K562 (cell line): ENCODE measurements around the gene COL8A2. TPM values are rescaled to one million over a fixed set of nuclear protein-coding genes. Genes with fewer than 3 reads are reported as not detected.

Source experiments
- AFF1 ChIP-seq, 2 experiments: fragments of 450-650 bp; IDR thresholded peaks; 2 replicates each; pipeline ENCODE4 v1.6.1; 2018; ENCODE audit warnings: mild to moderate bottlenecking in 2 of 2, low read depth in 1 of 2; ENCODE audit not compliant: partially characterized antibody in 2 of 2
- ATF3 ChIP-seq, 2 experiments: fragments of 450-650 bp in 1 of 2; sonication (generic) in 1 of 2; formaldehyde crosslinking in 1 of 2; IDR thresholded peaks in 1 of 2; conservative IDR thresholded peaks in 1 of 2; 2 replicates each; pipeline versions ENCODE4 v1.6.1 to v1.8.1; 2016 to 2023; ENCODE audit warnings: mild to moderate bottlenecking in 2 of 2, moderate library complexity in 2 of 2, inconsistent platforms in 1 of 2, missing genetic modification reagents in 1 of 2
- BRCA1 ChIP-seq, 2 experiments: fragments of 450-650 bp in 1 of 2; sonication (generic) in 1 of 2; formaldehyde crosslinking in 1 of 2; IDR thresholded peaks; 2 replicates each; pipeline versions ENCODE4 v1.5.0 to v1.6.1; 2017 to 2020; ENCODE audit warnings: mild to moderate bottlenecking in 1 of 2, missing genetic modification reagents in 1 of 2
- CREB1 ChIP-seq, 2 experiments: sonication (generic) in 1 of 2; formaldehyde crosslinking in 1 of 2; IDR thresholded peaks; 2 replicates each; pipeline versions ENCODE4 v1.6.1 to v1.8.0; 2012 to 2022; ENCODE audit warnings: inconsistent platforms in 1 of 2, mild to moderate bottlenecking in 1 of 2, missing genetic modification reagents in 1 of 2, moderate library complexity in 1 of 2
- CREB5 ChIP-seq: fragments of 250-450 bp; sonication (Bioruptor Pico); IDR thresholded peaks from 2 replicates; pipeline ENCODE4 v1.5.0; 2020; ENCODE audit warnings: mild to moderate bottlenecking
- FOXM1 ChIP-seq, 2 experiments: fragments of 450-650 bp in 1 of 2; sonication (generic) in 1 of 2; formaldehyde crosslinking in 1 of 2; IDR thresholded peaks; 2 replicates each; pipeline versions ENCODE4 v1.6.1 to v1.9.0; 2017 to 2022; ENCODE audit warnings: low read depth in 2 of 2, mild to moderate bottlenecking in 2 of 2, missing genetic modification reagents in 1 of 2, moderate library complexity in 1 of 2
- GATAD2A ChIP-seq: fragments of 450-650 bp; IDR thresholded peaks from 2 replicates; pipeline ENCODE4 v1.6.1; 2017
- GMEB1 ChIP-seq: fragments of 250-450 bp; sonication (Bioruptor Pico); IDR thresholded peaks from 2 replicates; pipeline ENCODE4 v1.4.0; 2020; ENCODE audit warnings: mild to moderate bottlenecking
- HDAC6 ChIP-seq: IDR thresholded peaks from 2 replicates; pipeline ENCODE4 v1.6.1; 2012; ENCODE audit warnings: low read depth, mild to moderate bottlenecking, control low read depth, inconsistent platforms, low read length, moderate library complexity
- ILK ChIP-seq: fragments of 450-650 bp; IDR thresholded peaks from 2 replicates; pipeline ENCODE4 v1.6.1; 2016; ENCODE audit warnings: missing genetic modification characterization, low read depth, mild to moderate bottlenecking, missing compliant biosample characterization, moderate library complexity, borderline replicate concordance
- JUNB ChIP-seq: fragments of 450-650 bp; formaldehyde crosslinking; conservative IDR thresholded peaks from 2 replicates; pipeline ENCODE4 v1.4.0; 2020; ENCODE audit warnings: mild to moderate bottlenecking
- RBBP5 ChIP-seq: fragments of 200-600 bp; sonication (generic); IDR thresholded peaks from 2 replicates; pipeline ENCODE4 v1.6.1; 2012; ENCODE audit warnings: borderline replicate concordance, mild to moderate bottlenecking, low read length, control low read depth, inconsistent platforms; ENCODE audit not compliant: insufficient read depth, poor library complexity, severe bottlenecking
- RBM17 ChIP-seq: fragments of 200-400 bp; formaldehyde crosslinking; IDR thresholded peaks from 2 replicates; pipeline ENCODE4 v1.6.1; 2017; ENCODE audit warnings: low read depth, mild to moderate bottlenecking, low read length, borderline replicate concordance
- SREBF1 ChIP-seq: fragments of 150-350 bp; IDR thresholded peaks from 2 replicates; pipeline ENCODE4 v1.6.1; 2014; ENCODE audit warnings: antibody characterized with exemption, low read depth, low read length, borderline replicate concordance
- STAG1 ChIP-seq: sonication (generic); formaldehyde crosslinking; IDR thresholded peaks from 2 replicates; pipeline ENCODE4 v1.5.0; 2020; ENCODE audit warnings: missing genetic modification reagents, borderline replicate concordance
- ZSCAN29 ChIP-seq: fragments of 450-650 bp; IDR thresholded peaks from 2 replicates; pipeline ENCODE4 v1.6.1; 2017
- polyA plus RNA-seq, 8 experiments: library from polyadenylated mRNA; depleted of rRNA in 4 of 8; stranded (reverse) in 5 of 8; unstranded in 3 of 8; fragments of >200 nt; fragmentation: Nextera tagmentation in 2 of 8; fragmentation: Illumina TruSeq in 1 of 8; extraction: Ambion mirVana in 2 of 8; extraction: Trizol in 1 of 8; gene quantifications; 2 replicates each; pipeline versions ENCODE4 v1.2.1 to v1.2.3, GENCODE V29; 2011 to 2014; ENCODE audit warnings: inconsistent platforms in 1 of 8, missing spikeins in 1 of 8
- total RNA-seq, 7 experiments: library from RNA; depleted of rRNA in 6 of 7; stranded (reverse); fragments of >200 nt in 6 of 7; fragmentation: Illumina TruSeq in 2 of 7; extraction: Trizol in 2 of 7; gene quantifications; 2 replicates each; pipeline versions ENCODE4 v1.2.1 to v1.2.3, GENCODE V29; 2011 to 2021; ENCODE audit warnings: low replicate concordance in 1 of 7

COL8A2 gene
- total and polyA plus RNA-seq, 9 of the 15 experiments (the other 6 are each of a cell fraction or from before 2014, with no cell fraction given), result 0.03 to 0.14 (median 0.04) TPM; not detected in 5

- peak; percentile 76; the same call in 1 of the 2 replicates for TF ChIP-seq ATF3 (IDR thresholded peaks at IDR 0.05)
- no peak for TF ChIP-seq ATF3 (CRISPR knock-in tag; conservative IDR thresholded peaks at IDR 0.05)
- no peak for TF ChIP-seq ILK (tag)
- no peak for TF ChIP-seq GMEB1
- TF ChIP-seq AFF1 (IDR thresholded peaks at IDR 0.05; ENCODE audit: low read depth in 1 of 2, partially characterized antibody in 2 of 2), result no peak
- no peak for TF ChIP-seq ZSCAN29
- no peak for TF ChIP-seq SREBF1
- TF ChIP-seq STAG1 (CRISPR knock-in tag), result peak; percentile 55; the same call in 1 of the 2 replicates
- no peak for TF ChIP-seq CREB1 (IDR thresholded peaks at IDR 0.05)
- TF ChIP-seq CREB1 (CRISPR knock-in tag; IDR thresholded peaks at IDR 0.05), result 0 out of 2 replicates have a peak, but pooled peaks have one; percentile 14
- no peak for TF ChIP-seq HDAC6
- TF ChIP-seq BRCA1 (IDR thresholded peaks at IDR 0.05), result no peak
- no peak for TF ChIP-seq BRCA1 (CRISPR knock-in tag; IDR thresholded peaks at IDR 0.05)
- no peak for TF ChIP-seq FOXM1 (IDR thresholded peaks at IDR 0.05; ENCODE audit: low read depth)
- no peak for TF ChIP-seq FOXM1 (CRISPR knock-in tag; IDR thresholded peaks at IDR 0.05; ENCODE audit: low read depth)
- TF ChIP-seq RBBP5, result no peak
- peak; percentile 3; the same call in 1 of the 2 replicates for TF ChIP-seq GATAD2A
- no peak for TF ChIP-seq JUNB (CRISPR knock-in tag)
- TF ChIP-seq RBM17, result no peak
- no peak for TF ChIP-seq CREB5 (CRISPR knock-in tag)
These were observed 9.7 kb upstream of the COL8A2 start (continued) for GRCh38 chr1:36134505-36135329.
